GM18505 (cell line): ENCODE measurements around the gene NT5C.

ENCODE experiments used
- ATAC-seq: cut with Tn5 transposase; IDR thresholded peaks from one replicate; pipeline ENCODE4 v1.9.1; 2021; ENCODE audit not compliant: unreplicated experiment
- POLR2A ChIP-seq: IDR thresholded peaks from 4 replicates; pipeline ENCODE4 v1.6.1; 2011; ENCODE audit warnings: borderline replicate concordance; ENCODE audit not compliant: insufficient read depth, insufficient read length; ENCODE audit errors: extremely low read depth

Gene NT5C

GRCh38 chr17:75116737-75117136 lies 14.8 kb downstream of the NT5C start:
- no peak for ATAC-seq
- TF ChIP-seq POLR2A: no peak

DNA sequence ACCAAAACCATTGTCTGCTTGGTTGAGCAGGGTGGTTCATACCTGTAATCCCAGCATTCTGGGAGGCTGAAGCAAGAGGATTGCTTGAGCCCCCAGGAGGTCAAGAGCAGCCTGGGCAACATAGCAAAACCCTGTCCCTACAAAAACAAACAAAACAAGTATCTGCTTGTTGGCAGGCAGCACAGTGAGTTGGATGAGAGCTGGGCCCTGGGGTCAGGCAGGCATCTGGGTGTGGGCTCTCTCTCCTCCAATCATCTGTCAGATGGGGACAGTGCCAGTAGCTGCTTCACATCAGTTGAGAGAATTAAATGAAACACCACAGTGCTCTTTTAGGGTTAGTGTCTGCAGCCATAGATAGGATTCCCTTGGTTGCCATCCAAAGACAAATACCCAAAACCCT lies 16.0 kb downstream of the NT5C start:
- TF ChIP-seq POLR2A: no peak
- ATAC-seq: no peak

- ATAC-seq: no peak
- TF ChIP-seq POLR2A: no peak
Observed at GRCh38 chr17:75114552-75115314, 16.8 kb downstream of the NT5C start.

GRCh38 chr17:75113798-75114551 lies 17.6 kb downstream of the NT5C start:
- no peak for TF ChIP-seq POLR2A
- no peak for ATAC-seq

DNA sequence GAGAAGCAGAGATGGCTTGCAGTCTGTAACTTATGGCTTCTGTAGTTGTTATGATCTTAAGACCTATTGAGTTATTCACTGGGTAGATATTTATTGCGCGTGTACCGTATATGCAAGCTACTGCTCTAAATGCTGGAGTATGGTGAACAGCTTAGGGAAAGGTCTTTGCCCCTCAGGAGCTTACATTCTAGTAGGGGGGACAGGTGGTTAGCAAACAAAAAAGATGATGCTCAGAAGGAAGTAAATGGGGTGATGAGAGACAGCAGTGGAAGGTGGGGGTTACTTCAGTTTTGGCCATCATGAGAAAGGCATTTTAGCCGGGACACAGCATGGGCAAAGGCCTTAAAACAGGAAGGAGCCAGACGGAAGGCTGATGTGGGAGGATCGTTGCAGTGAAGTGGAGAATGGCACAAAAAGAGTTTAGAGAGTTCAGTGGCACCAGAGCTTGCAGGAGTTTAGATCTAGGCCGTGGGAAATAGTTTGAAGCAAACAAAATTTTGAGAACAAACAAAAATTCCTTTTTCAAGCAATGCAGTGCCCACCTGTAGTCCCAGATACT lies 19.7 kb downstream of the NT5C start:
- no peak for ATAC-seq
- no peak for TF ChIP-seq POLR2A

DNA sequence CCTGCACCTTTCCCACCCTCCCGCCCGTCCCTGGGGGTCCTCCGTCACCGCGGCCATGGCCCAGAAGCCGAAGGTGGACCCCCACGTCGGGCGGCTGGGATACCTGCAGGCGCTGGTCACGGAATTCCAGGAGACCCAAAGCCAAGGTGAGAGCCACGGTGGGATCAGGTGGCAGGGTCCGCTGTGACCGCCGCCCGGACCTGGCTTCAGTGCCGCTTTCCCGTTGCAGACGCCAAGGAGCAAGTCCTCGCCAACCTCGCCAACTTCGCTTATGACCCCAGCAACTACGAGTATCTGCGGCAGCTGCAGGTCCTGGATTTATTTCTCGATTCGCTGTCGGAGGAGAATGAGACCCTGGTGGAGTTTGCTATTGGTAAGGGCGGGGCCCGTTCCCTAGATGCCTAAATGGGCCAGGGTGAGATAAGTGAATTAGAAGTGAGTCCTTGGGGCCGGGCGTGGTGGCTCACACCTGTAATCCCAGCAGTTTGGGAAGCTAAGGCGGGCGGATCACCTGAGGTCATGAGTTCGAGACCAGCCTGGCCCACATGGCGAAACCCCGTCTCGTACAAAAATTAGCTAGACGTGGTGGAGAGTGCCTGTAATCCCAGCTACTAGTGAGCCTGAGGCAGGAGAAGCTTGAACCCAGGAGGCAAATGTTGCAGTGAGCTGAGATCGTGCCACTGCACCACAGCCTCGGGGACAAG lies 21.2 kb downstream of the NT5C start:
- ATAC-seq: no peak
- TF ChIP-seq POLR2A: no peak

GRCh38 chr17:75109407-75110233 lies 21.9 kb downstream of the NT5C start, which contains the start of gene ARMC7:
ARMC7 (plus strand) TSS chr17:75109969; CDS start chr17:75110289, 320 bp downstream.
- ATAC-seq: peak; percentile 76
- TF ChIP-seq POLR2A: peak; percentile 94

GRCh38 chr17:75109046-75109406 lies 22.5 kb downstream of the NT5C start:
- ATAC-seq: no peak
- no peak for TF ChIP-seq POLR2A

- no peak for TF ChIP-seq POLR2A
- ATAC-seq: no peak
Observed at GRCh38 chr17:75108193-75108592, 23.3 kb downstream of the NT5C start.

GRCh38 chr17:75105126-75106080 lies 26.1 kb downstream of the NT5C start:
- TF ChIP-seq POLR2A: no peak
- ATAC-seq: no peak
